Endothelial cell of umbilical vein (primary cell): ENCODE results near the gene TMEM37. TPM values are rescaled to one million over a fixed set of nuclear protein-coding genes. Genes with fewer than 3 reads are reported as not detected.

ENCODE experiments used
- BruUV-seq: library from RNA; stranded (reverse); fragments of 400-500 nt; replicated peaks from 2 replicates; lab custom pipeline; 2021; lab: Mats Ljungman, UMichigan
- CTCF ChIA-PET: fragments of 300-600, 350-600 bp; sonication (Branson Sonifier 250); formaldehyde crosslinking; loops from one replicate; lab custom pipeline; 2021; ENCODE audit warnings: antibody characterized with exemption, inconsistent platforms; lab: Charles Lee
- POLR2A ChIA-PET: fragments of 300-600, 350-600 bp; sonication (Branson Sonifier 250); formaldehyde crosslinking; loops from one replicate; lab custom pipeline; 2021; ENCODE audit warnings: antibody characterized with exemption, inconsistent platforms; lab: Charles Lee
- DNase-seq: peaks from one replicate; pipeline ENCODE4 v3.0.0-alpha.2; 2011; ENCODE audit warnings: low read depth, low spot score
- FAIRE-seq: peaks from 2 replicates; lab custom pipeline; 2011; peaks lifted over from hg19 to GRCh38; lab: Jason Lieb, UNC
- H2AFZ ChIP-seq: 2 replicates; pipeline ENCODE4 v1.6.0; 2012; ENCODE audit warnings: low read depth, low read length, control low read depth, inconsistent platforms
- H3K27ac ChIP-seq: 2 replicates; pipeline ENCODE4 v1.5.1; 2011; ENCODE audit warnings: low read depth, mild to moderate bottlenecking, control low read depth, low read length, moderate library complexity; ENCODE audit not compliant: insufficient read depth
- H3K27me3 ChIP-seq, 2 experiments: 2 replicates each; pipeline versions ENCODE4 v1.6.0 to v1.6.1; 2011; ENCODE audit warnings: low read length in 2 of 2, mixed read lengths in 1 of 2; ENCODE audit not compliant: control insufficient read depth in 2 of 2, insufficient read depth in 2 of 2
- H3K36me3 ChIP-seq, 2 experiments: 2 replicates in 1 of 2; 3 replicates in 1 of 2; pipeline ENCODE4 v1.5.1; 2011; ENCODE audit warnings: low read length in 2 of 2, mild to moderate bottlenecking in 1 of 2, moderate library complexity in 1 of 2; ENCODE audit not compliant: control insufficient read depth in 2 of 2, insufficient read depth in 2 of 2; ENCODE audit errors: extremely low read depth in 1 of 2
- H3K4me1 ChIP-seq: 3 replicates; pipeline ENCODE4 v1.5.1; 2011; ENCODE audit warnings: mild to moderate bottlenecking, low read length; ENCODE audit not compliant: control insufficient read depth, insufficient read depth; ENCODE audit errors: extremely low read depth
- H3K4me2 ChIP-seq: 2 replicates; pipeline ENCODE4 v1.6.1; 2011; ENCODE audit warnings: low read length, control low read depth, mixed read lengths; ENCODE audit not compliant: insufficient read depth
- H3K4me3 ChIP-seq, 3 experiments: fragments of 200-600 bp in 1 of 3; sonication (generic), shearing (Covaris generic) in 1 of 3; replicated peaks in 1 of 3; 2 replicates each; pipeline ENCODE4 v1.5.1; 2011 to 2016; ENCODE audit warnings: control low read depth in 3 of 3, low read length in 3 of 3, mild to moderate bottlenecking in 2 of 3, inconsistent platforms in 1 of 3, low read depth in 1 of 3, moderate library complexity in 1 of 3; ENCODE audit not compliant: insufficient read depth in 1 of 3
- H3K79me2 ChIP-seq: 2 replicates; pipeline ENCODE4 v1.6.0; 2012; ENCODE audit warnings: low read length, inconsistent platforms; ENCODE audit not compliant: control insufficient read depth, insufficient read depth
- H3K9ac ChIP-seq: replicated peaks from 2 replicates; pipeline ENCODE3; 2011; ENCODE audit warnings: low read length, control low read depth; ENCODE audit not compliant: insufficient read depth; ENCODE audit errors: extremely low read depth
- H3K9me1 ChIP-seq: replicated peaks from 3 replicates; pipeline ENCODE4 v1.6.0; 2011; ENCODE audit warnings: mild to moderate bottlenecking, low read length; ENCODE audit not compliant: control insufficient read depth, insufficient read depth; ENCODE audit errors: extremely low read depth
- H3K9me3 ChIP-seq: replicated peaks from 2 replicates; pipeline ENCODE4 v1.5.1; 2012; ENCODE audit warnings: low read length, inconsistent platforms; ENCODE audit not compliant: control insufficient read depth, insufficient read depth
- H4K20me1 ChIP-seq: replicated peaks from 2 replicates; pipeline ENCODE3; 2011; ENCODE audit warnings: mild to moderate bottlenecking, low read length; ENCODE audit not compliant: control insufficient read depth, insufficient read depth; ENCODE audit errors: extremely low read depth
- EZH2 ChIP-seq: IDR thresholded peaks from 2 replicates; pipeline ENCODE4 v1.6.1; 2012; ENCODE audit warnings: borderline replicate concordance, low read depth, mild to moderate bottlenecking, moderate library complexity, low read length, inconsistent platforms; ENCODE audit not compliant: severe bottlenecking
- FOS ChIP-seq: IDR thresholded peaks from 2 replicates; pipeline ENCODE4 v1.6.1; 2011; ENCODE audit warnings: mild to moderate bottlenecking, low read length, moderate library complexity, borderline replicate concordance; ENCODE audit not compliant: insufficient read depth
- GATA2 ChIP-seq: IDR thresholded peaks from 2 replicates; pipeline ENCODE4 v1.7.0; 2011; ENCODE audit warnings: low read depth, mild to moderate bottlenecking, moderate library complexity, mixed read lengths, low read length; ENCODE audit not compliant: insufficient read length, insufficient read depth
- JUN ChIP-seq: IDR thresholded peaks from 2 replicates; pipeline ENCODE4 v1.6.1; 2011; ENCODE audit warnings: borderline replicate concordance, low read depth; ENCODE audit not compliant: insufficient read length, insufficient read depth
- MYC ChIP-seq: IDR thresholded peaks from one replicate; pipeline ENCODE4 v1.6.1; 2011; ENCODE audit warnings: mild to moderate bottlenecking, low read depth, low read length
- POLR2AphosphoS5 ChIP-seq: IDR thresholded peaks from 2 replicates; pipeline ENCODE4 v1.6.1; 2012; ENCODE audit warnings: low read depth, mild to moderate bottlenecking, control low read depth, low read length, moderate library complexity; ENCODE audit not compliant: insufficient read depth
- dilution Hi-C: fragments of 300-500 bp; cut with MboI; formaldehyde crosslinking; loops from one replicate; pipeline ENCODE4 v1.15.0; 2019; ENCODE audit warnings: low sequenced_read_pairs; ENCODE audit not compliant: extremely low pct_ligation_motif_present
- intact Hi-C: fragments of 100-400 bp; cut with micrococcal nuclease; formaldehyde crosslinking; loops from one replicate; pipeline ENCODE4 v1.10.0; 2022
- polyA plus RNA-seq, 4 experiments: library from polyadenylated mRNA; depleted of rRNA in 3 of 4; stranded (reverse) in 3 of 4; unstranded in 1 of 4; fragments of >200 nt; gene quantifications; 2 replicates each; pipeline versions ENCODE4 v1.2.1 to v1.2.3, GENCODE V29; 2011 to 2012; ENCODE audit warnings: missing spikeins in 1 of 4
- total RNA-seq: library from RNA; stranded (reverse); gene quantifications from 2 replicates; pipeline ENCODE4 v1.2.3, GENCODE V29; 2021
- TF ChIP-seq, protein P1 (sequence below), 2 donors: IDR thresholded peaks; 1 replicate in 1 of 2; 2 replicates in 1 of 2; pipeline ENCODE4 v1.5.1; 2011; ENCODE audit warnings: low read length in 2 of 2, mild to moderate bottlenecking in 2 of 2, moderate library complexity in 2 of 2, control low read depth in 1 of 2, inconsistent platforms in 1 of 2, low read depth in 1 of 2; ENCODE audit not compliant: insufficient read depth in 1 of 2; ENCODE audit errors: extremely low read depth in 1 of 2

Gene TMEM37
- total and polyA plus RNA-seq, 2 donors (not counting 3 experiments of a cell fraction or from before 2014, with no cell fraction given) = 3.5 to 16.2 TPM

GRCh38 chr2:119426396-119426675 is 5.3 kb upstream of the TMEM37 start:
- no peak overlapping the region for H3K4me3 ChIP-seq
- POLR2A ChIA-PET = no interaction called here
- no peaks in the 10 kb centered on the region for H3K4me1 ChIP-seq
- H2AFZ ChIP-seq = no peak overlapping the region
- no peak for DNase-seq
- H3K27ac ChIP-seq = no peak overlapping the region
- no peaks in the 10 kb centered on the region for H3K79me2 ChIP-seq
- CTCF ChIA-PET = no interaction called here
- FAIRE-seq = no peak
- H3K36me3 ChIP-seq = no peaks in the 10 kb centered on the region
- no TSS peak for BruUV-seq
- dilution Hi-C loops = no loop called here
- H3K9ac ChIP-seq = no peak overlapping the region
- H3K9me1 ChIP-seq = no peaks in the 10 kb centered on the region
- H3K27me3 ChIP-seq = peaks cover 18 to 29% of the 10 kb centered on the region in 2 experiments
- no peaks in the 10 kb centered on the region for H3K9me3 ChIP-seq
- no peak for TF ChIP-seq JUN
- no peak for TF ChIP-seq EZH2
- TF ChIP-seq, protein P1, sequence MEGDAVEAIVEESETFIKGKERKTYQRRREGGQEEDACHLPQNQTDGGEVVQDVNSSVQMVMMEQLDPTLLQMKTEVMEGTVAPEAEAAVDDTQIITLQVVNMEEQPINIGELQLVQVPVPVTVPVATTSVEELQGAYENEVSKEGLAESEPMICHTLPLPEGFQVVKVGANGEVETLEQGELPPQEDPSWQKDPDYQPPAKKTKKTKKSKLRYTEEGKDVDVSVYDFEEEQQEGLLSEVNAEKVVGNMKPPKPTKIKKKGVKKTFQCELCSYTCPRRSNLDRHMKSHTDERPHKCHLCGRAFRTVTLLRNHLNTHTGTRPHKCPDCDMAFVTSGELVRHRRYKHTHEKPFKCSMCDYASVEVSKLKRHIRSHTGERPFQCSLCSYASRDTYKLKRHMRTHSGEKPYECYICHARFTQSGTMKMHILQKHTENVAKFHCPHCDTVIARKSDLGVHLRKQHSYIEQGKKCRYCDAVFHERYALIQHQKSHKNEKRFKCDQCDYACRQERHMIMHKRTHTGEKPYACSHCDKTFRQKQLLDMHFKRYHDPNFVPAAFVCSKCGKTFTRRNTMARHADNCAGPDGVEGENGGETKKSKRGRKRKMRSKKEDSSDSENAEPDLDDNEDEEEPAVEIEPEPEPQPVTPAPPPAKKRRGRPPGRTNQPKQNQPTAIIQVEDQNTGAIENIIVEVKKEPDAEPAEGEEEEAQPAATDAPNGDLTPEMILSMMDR (IDR thresholded peaks at IDR 0.05; ENCODE audit: extremely low read depth in 1 of 2, insufficient read depth in 1 of 2, low read depth in 1 of 2, low read length in 2 of 2) = no peak
- no peak for TF ChIP-seq MYC
- no peak for TF ChIP-seq GATA2
- TF ChIP-seq FOS = no peak
- no peak for TF ChIP-seq POLR2AphosphoS5
- H3K4me2 ChIP-seq = no peak overlapping the region
- intact Hi-C loops = no loop called here
- no peaks in the 10 kb centered on the region for H4K20me1 ChIP-seq
